ENCODE measurements around the gene HOXA5.

Gene HOXA5

DNA sequence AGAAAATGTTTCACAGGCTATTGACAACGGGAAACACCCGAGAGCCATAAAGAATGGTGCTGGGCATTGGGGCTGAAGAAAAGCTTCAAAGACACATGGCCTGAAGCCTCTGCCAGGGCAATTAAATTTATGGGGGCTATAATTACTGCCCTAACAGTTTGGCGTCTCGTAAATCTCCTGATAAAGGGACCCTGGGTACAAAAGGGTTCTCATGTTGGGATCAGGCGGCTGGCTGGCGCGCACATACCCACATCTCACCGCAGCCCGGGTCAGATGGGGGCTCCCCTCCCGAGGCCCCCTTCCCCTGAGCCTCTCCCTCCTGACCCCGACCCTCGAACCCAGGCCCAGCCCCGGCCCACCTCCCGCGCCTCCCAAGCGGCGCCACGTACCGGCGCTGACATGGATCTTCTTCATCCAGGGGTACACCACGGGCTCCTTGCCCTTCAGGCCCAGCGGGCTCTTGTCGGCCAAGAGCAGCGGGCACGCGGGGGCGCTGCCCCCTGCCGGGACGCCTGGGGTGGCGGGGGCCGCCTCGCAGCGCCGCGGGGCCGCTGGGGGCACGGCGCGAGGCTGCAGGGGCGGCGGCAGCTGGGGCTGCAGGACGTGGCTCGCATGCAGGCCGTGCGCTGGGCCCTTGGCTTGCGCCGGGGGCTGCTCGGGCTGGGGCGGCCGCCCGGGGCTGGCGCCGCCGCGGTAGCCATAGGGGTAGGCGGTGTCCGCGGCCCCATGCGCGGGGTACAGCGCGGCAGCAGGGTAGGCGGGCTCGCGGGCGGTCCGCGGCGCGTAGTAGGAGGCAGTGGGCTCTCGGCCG, 13.5 kb downstream of the HOXA5 start:
- DNase-seq = peak; percentile 72
- in situ Hi-C loops (cut with HindIII; ENCODE audit: low pct_ligation_motif_present, low pct_unique_long_range_greater_than_20kb, low sequenced_read_pairs) = loop anchor here (10.0 kb wide), 1 partner anchor 275 kb away; no protein-coding TSS in a partner anchor

- in situ Hi-C loops (cut with HindIII; ENCODE audit: low pct_ligation_motif_present, low pct_unique_long_range_greater_than_20kb, low sequenced_read_pairs) = loop anchor here (10.0 kb wide), 1 partner anchor 274 kb away; no protein-coding TSS in a partner anchor
Observed at GRCh38 chr7:27128776-27129728, 14.4 kb downstream of the HOXA5 start.

DNA sequence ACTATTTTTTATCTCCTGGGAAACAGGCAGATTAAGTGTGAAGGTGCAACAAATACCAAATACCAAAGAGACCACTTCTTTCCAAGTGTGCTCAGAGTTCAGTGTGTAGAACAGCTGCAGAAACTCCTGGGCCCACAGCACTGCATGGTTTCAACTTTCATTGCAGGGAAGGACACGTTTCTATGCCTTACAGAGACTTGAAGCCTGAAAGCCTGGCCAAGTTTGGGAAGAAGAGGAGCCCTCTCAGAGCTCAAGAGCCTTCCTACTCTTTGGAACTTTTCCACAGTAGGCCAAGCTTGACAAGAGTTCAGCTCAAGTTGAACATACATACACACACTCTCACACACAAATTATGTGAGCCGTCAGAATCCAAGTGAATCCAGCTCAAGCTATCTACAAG, 15.4 kb downstream of the HOXA5 start:
- in situ Hi-C loops (cut with HindIII; ENCODE audit: low pct_ligation_motif_present, low pct_unique_long_range_greater_than_20kb, low sequenced_read_pairs) = loop anchor here (10.0 kb wide), 1 partner anchor 273 kb away; no protein-coding TSS in a partner anchor
- no peak for DNase-seq

More at GRCh38 chr7:27128776-27129728, 14.4 kb downstream of the HOXA5 start:
- peak; percentile 48 for DNase-seq

- in situ Hi-C loops (cut with HindIII; ENCODE audit: low pct_ligation_motif_present, low pct_unique_long_range_greater_than_20kb, low sequenced_read_pairs) = loop anchor here (10.0 kb wide), 1 partner anchor 272 kb away; no protein-coding TSS in a partner anchor
- DNase-seq = no peak
Observed at GRCh38 chr7:27126596-27127327, 16.7 kb downstream of the HOXA5 start.

- DNase-seq = peak; percentile 32
- in situ Hi-C loops (cut with HindIII; ENCODE audit: low pct_ligation_motif_present, low pct_unique_long_range_greater_than_20kb, low sequenced_read_pairs) = loop anchor here (10.0 kb wide), 1 partner anchor 271 kb away; no protein-coding TSS in a partner anchor
Observed at GRCh38 chr7:27125986-27126394, 17.5 kb downstream of the HOXA5 start.

GRCh38 chr7:27124902-27125689, 18.4 kb downstream of the HOXA5 start:
- peak; percentile 78 for DNase-seq
- in situ Hi-C loops (cut with HindIII; ENCODE audit: low pct_ligation_motif_present, low pct_unique_long_range_greater_than_20kb, low sequenced_read_pairs) = loop anchor here (10.0 kb wide), 1 partner anchor 270 kb away; no protein-coding TSS in a partner anchor

DNA sequence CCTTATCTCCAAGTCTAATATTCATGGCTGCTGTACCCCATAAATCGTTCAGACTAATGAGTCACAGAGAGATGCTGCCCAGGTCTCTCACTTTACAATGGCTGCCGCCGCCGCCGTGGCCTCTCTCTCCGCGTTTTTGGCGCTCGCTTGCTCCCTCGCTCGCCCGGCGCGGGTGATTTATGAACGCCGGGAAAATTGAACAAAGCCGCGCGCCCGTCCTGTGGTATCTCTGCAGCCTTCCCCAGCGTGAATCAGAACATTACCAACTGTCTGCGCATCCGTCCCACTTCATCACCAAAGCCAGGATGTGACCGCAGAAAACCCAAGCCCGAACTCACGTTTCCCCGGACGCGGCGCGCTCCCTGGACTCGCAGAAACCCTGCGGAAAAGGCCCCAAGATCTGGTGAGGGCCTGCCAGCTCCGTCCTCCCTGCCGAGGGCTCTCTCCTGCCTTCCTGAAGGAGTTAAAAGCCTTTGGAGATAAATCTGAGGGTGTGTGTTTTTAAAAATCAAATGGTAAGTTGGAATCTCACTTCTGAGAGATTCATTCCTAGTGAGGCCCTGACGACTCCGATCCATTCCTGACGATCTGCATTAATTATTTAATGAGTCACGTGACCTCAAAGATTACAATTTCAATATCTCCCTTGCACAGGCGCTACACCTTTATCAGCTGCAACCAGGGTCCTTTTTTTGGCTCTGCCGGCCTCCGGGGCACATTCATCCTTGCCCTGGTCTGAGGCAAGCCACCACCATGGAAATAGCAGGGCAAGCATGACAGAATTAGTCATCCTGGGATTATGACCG, 19.2 kb downstream of the HOXA5 start:
- in situ Hi-C loops (cut with HindIII; ENCODE audit: low pct_ligation_motif_present, low pct_unique_long_range_greater_than_20kb, low sequenced_read_pairs) = loop anchor here (10.0 kb wide), 1 partner anchor 269 kb away; no protein-coding TSS in a partner anchor
- DNase-seq = peak; percentile 84

GRCh38 chr7:27123477-27124053, 19.9 kb downstream of the HOXA5 start:
- in situ Hi-C loops (cut with HindIII; ENCODE audit: low pct_ligation_motif_present, low pct_unique_long_range_greater_than_20kb, low sequenced_read_pairs) = loop anchor here (10.0 kb wide), 1 partner anchor 269 kb away; no protein-coding TSS in a partner anchor
- no peak for DNase-seq

- in situ Hi-C loops (cut with HindIII; ENCODE audit: low pct_ligation_motif_present, low pct_unique_long_range_greater_than_20kb, low sequenced_read_pairs) = loop anchor here (10.0 kb wide), 1 partner anchor 268 kb away; no protein-coding TSS in a partner anchor
- DNase-seq = peak; percentile 43
Observed at GRCh38 chr7:27123007-27123476, 20.4 kb downstream of the HOXA5 start.

GRCh38 chr7:27122077-27122910, 21.2 kb downstream of the HOXA5 start:
- peak; percentile 94 for DNase-seq
- in situ Hi-C loops (cut with HindIII; ENCODE audit: low pct_ligation_motif_present, low pct_unique_long_range_greater_than_20kb, low sequenced_read_pairs) = loop anchor here (10.0 kb wide), 1 partner anchor 267 kb away; no protein-coding TSS in a partner anchor

GRCh38 chr7:27121684-27122076, 21.8 kb downstream of the HOXA5 start:
- in situ Hi-C loops (cut with HindIII; ENCODE audit: low pct_ligation_motif_present, low pct_unique_long_range_greater_than_20kb, low sequenced_read_pairs) = loop anchor here (10.0 kb wide), 1 partner anchor 267 kb away; no protein-coding TSS in a partner anchor
- no peak for DNase-seq

DNA sequence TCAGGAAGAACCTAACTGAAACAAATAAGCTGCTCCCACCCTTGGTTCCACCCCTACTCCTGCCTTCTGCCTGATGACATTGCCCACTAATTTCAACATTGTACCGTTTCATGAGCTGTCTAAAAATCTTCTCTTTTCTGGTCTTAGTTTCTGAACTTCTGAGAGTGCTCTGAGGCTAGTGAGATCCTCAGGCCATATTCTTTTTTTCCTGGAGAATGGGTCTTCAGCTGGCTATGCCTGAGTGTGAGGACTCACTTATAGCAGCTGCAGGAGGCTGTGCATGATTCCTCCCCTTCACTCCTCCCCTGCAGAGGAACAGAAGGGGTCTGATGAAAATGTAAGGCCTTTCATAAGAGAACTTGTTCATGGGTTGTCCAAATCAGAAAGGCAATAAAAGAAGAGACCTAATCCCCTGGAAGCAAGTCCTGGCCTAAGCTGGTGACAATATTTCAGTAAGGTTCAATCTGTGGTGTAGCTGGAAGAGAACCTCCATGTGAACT, 24.0 kb downstream of the HOXA5 start:
- no peak for DNase-seq
- in situ Hi-C loops (cut with HindIII; ENCODE audit: low pct_ligation_motif_present, low pct_unique_long_range_greater_than_20kb, low sequenced_read_pairs) = no loop called here

DNA sequence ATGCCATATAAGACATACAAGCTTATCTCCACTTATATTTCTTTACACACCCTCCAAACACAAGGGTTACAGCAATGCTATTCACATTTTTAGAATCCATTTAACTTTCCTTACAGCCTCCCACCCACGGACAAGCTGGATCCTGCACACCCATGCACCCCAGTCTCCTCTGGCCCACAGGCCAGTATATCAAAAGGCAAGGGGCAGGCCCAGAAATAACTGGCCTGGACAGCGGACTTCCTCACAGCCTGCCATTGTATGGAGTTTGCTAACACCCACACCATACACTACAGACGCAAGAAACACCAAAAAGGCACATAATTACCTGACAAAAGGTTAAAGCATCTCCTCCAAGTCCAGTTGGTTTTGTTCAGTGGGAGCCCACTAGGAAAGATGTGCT, 24.9 kb downstream of the HOXA5 start:
- in situ Hi-C loops (cut with HindIII; ENCODE audit: low pct_ligation_motif_present, low pct_unique_long_range_greater_than_20kb, low sequenced_read_pairs) = no loop called here
- peak; percentile 32 for DNase-seq

DNA sequence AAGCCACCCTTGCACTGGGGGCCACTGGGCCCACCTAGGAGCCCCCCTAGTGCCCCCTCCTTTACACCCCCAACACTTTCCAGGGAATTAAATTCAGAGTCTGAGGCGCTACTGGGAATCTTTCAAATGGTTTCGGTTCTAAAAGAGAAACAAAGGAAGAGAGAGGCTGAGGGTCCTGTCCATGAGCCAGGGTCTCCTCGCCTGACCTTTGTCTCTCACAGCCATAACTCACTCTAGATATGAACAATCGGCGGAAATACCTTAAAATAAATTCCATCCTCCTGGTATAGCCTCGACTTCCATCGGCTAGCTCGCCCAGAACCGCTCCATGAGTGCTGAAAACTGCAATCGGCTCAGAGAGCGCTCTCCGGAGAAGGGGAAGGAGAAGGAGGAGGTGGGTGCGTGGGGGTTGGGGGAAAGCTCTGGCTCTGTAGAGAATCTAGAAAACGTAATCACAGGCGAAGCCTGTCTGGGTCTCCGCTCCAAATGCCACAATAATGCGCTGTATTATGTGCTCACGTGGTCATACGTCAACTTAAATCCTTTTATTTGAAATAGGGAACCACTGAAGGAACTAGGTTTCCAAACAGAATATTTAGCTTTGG, 25.5 kb downstream of the HOXA5 start:
- peak; percentile 83 for DNase-seq
- in situ Hi-C loops (cut with HindIII; ENCODE audit: low pct_ligation_motif_present, low pct_unique_long_range_greater_than_20kb, low sequenced_read_pairs) = no loop called here
